Right lobe of liver (tissue), 4 donors: ENCODE results near the gene CCL28.

Experiments used
- CTCF ChIP-seq, 4 donors: fragments of 200-600 bp in 3 of 4; fragments of 450-650 bp in 1 of 4; IDR thresholded peaks; one replicate each; pipeline versions ENCODE4 v1.5.1 to v1.8.0; 2016 to 2022; ENCODE audit warnings: antibody characterized with exemption in 4 of 4, mild to moderate bottlenecking in 2 of 4
- POLR2A ChIP-seq: fragments of 450-650 bp; IDR thresholded peaks from one replicate; pipeline ENCODE4 v1.6.1; 2017; ENCODE audit warnings: antibody characterized with exemption, mild to moderate bottlenecking
- donor health status: DM: no; HTN: no; CAD: no.
- donor health status: DM: no; HTN: no; CAD: no.
- donor health status: DM: no; HTN: yes; CAD: no.

- TF ChIP-seq CTCF (IDR thresholded peaks at IDR 0.05): no peak
- TF ChIP-seq POLR2A: no peak
Measured at GRCh38 chr5:43432486-43433375, 20.5 kb upstream of the CCL28 start.
